Suprapubic skin (tissue), 4 donors: Measurements from ENCODE around the gene FAM78B.

Experiments used
- CTCF ChIP-seq, 2 donors: fragments of 200-600 bp in 1 of 2; fragments of 450-650 bp in 1 of 2; sonication (generic) in 1 of 2; IDR thresholded peaks; one replicate each; pipeline ENCODE4 v1.5.1; 2016 to 2019; ENCODE audit warnings: antibody characterized with exemption in 2 of 2, mild to moderate bottlenecking in 1 of 2, moderate library complexity in 1 of 2
- POLR2A ChIP-seq, 2 donors: fragments of 450-650 bp; IDR thresholded peaks; one replicate each; pipeline ENCODE4 v1.6.1; 2017; ENCODE audit warnings: antibody characterized with exemption in 2 of 2, mild to moderate bottlenecking in 2 of 2, moderate library complexity in 2 of 2
- POLR2AphosphoS5 ChIP-seq, 3 donors: sonication (generic); formaldehyde crosslinking; IDR thresholded peaks; one replicate each; pipeline ENCODE4 v1.6.1; 2017; ENCODE audit warnings: antibody characterized with exemption in 3 of 3

GRCh38 chr1:166164995-166165660 lies 1.7 kb downstream of the FAM78B start:
- peak in 1 of 2 donors; percentile 48 for TF ChIP-seq CTCF (IDR thresholded peaks at IDR 0.05)
- no peak for TF ChIP-seq POLR2AphosphoS5 (IDR thresholded peaks at IDR 0.05)
- TF ChIP-seq POLR2A (IDR thresholded peaks at IDR 0.05), result no peak
